Lung microvascular endothelial cell (primary cell): ENCODE measurements around the gene STK10. TPM values are rescaled to one million over a fixed set of nuclear protein-coding genes. Genes with fewer than 3 reads are reported as not detected.
A peak's percentile ranks its signal among the peaks of the same experiment; 100 is the strongest.
"Not testable (repeated sequence)": the region's sequence is repeated elsewhere in the genome, so short reads cannot be mapped to it uniquely, and the experiment has no call there.

Experiments used
- DNase-seq, 2 donors: peaks; one replicate each; pipeline versions ENCODE4 v3.0.0 to v3.0.0-alpha.2; 2010; ENCODE audit warnings: low read depth in 2 of 2
- total RNA-seq: library from RNA; depleted of rRNA; stranded (reverse); fragments of >200 nt; gene quantifications from 2 replicates; pipeline ENCODE4 v1.2.1, GENCODE V29; 2014

STK10 gene
- 27.2 and 30.0 TPM in 2 replicates for total RNA-seq

DNA sequence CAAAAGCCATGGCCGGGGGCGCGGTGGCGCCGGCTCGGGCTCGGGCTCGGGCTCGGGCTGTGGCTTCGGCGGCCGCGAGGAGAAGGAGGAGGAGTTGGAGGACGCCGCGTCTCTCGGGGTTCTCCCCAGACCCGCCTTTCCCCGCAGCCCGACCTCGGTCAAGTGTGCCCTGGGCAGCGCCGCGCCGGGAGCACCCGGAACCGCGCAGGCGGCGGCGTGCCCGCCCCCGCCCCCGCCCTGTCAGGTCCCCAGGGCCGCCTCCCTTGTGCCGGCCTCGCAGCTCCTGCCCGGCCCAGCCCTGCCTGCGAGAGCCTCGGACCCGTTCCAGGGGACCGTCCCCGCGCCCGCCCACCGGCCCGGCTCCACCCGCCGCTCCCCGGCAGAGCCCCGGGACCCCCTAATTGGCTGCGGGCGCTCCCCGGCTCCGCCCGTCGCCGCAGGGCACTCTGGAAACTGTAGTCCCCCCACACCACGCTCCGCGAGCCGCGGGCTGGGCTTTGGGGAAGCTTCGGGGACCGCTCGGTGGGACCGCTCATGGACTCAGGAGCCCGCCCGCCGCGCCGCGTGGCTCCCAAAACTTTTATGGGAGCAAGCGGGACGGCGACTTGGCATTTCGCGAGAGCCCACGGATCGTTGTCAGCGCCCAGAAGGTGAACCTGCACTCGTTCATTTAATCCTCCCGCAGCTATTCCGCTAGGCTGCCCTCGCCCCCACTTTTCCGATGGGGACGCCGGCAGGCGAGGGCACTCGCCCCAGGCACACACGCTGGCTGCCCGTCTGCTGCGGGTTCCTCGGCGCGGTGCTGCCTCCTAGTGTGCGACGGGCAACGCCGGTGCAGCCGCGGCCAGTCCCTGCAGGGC, at the start of gene STK10:
STK10 (minus strand) TSS at position 192 of the 860 bp plus-strand sequence; CDS start at position 10, 182 bp downstream.
- DNase-seq = peak; percentile 92 to 95

DNA sequence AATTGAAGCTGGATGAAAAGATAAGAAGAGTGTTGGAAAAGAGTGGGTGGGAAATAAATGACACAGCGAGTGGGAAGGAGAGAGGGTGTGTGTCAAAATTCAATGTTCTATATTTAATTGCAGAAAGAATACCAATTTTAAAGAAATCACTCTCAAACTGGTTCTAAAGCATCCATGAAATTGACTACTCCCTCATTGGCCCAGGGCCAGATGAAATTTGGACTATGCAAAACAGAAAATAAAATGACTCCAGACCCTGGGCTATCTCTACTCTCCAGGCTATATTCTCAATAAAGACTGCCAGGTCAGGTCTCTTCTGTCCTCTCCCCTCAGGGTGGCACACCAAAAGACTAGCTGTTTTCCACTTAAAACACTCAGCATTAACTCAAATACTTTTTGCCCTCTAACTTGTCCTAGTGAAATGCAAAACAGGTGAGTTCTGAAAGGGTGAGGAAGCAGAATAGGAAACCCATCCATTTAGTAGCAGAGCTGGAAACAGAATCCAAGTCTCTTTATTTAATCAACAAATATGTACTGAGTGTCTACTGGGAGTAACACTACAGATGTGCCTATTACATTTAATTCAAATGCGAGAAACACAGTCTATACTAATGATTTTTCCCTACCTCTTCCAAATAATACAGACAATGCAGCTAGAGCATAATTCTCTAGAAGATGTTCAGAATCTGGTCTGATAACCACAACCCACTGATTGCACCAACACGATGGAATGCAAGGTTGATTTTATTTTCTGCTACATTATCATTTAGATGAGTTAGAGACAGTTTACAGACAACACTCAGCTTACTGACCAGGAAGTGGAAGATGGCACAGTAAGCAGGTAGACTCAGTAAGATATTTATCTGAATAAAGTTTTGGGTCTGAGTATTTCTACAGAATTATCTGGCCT, 48.1 kb upstream of the STK10 start:
- no peak for DNase-seq

- peak in 1 of 2 donors; percentile 2 for DNase-seq
Observed at GRCh38 chr5:172235132-172235780, 47.2 kb upstream of the STK10 start.

DNA sequence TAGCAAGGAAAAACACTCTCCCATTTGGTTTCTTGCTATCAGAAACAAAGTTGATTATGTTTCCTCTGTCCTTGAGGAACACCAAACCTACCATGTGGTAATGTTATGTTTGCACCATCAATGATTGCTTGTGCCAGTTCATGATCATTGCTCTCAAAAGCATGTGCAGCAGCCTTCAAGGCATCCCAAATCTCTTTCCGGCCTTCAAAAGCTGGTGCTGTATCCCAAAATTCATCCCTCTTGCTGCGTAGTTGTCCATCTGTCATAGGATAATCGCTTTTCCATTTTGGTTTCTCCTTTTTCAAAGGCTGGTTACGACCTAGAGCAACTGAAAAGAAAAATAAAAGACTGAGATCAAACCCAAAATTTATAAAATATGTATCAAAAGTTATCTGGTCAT, 46.0 kb upstream of the STK10 start:
- no peak for DNase-seq

DNA sequence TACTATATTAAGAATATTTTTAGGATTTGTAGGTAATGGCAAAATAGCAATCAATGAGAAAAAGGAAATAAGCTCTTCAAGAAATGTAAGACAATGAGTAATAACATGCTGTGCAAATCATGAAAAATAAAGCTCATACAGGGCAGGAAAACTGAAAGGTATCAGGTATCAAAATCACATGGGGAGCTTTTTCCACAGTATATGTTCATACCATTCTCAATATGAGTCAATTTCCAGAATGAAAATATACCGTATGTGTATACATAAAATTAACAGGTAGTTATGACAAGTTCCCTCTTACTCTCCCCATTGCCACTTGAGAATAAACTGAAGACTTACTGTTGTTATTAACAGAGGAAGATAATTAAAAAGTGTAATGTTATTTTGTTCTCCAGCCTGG, 41.9 kb upstream of the STK10 start:
- DNase-seq = no peak

GRCh38 chr5:172224996-172225395, 37.0 kb upstream of the STK10 start:
- no peak for DNase-seq

DNA sequence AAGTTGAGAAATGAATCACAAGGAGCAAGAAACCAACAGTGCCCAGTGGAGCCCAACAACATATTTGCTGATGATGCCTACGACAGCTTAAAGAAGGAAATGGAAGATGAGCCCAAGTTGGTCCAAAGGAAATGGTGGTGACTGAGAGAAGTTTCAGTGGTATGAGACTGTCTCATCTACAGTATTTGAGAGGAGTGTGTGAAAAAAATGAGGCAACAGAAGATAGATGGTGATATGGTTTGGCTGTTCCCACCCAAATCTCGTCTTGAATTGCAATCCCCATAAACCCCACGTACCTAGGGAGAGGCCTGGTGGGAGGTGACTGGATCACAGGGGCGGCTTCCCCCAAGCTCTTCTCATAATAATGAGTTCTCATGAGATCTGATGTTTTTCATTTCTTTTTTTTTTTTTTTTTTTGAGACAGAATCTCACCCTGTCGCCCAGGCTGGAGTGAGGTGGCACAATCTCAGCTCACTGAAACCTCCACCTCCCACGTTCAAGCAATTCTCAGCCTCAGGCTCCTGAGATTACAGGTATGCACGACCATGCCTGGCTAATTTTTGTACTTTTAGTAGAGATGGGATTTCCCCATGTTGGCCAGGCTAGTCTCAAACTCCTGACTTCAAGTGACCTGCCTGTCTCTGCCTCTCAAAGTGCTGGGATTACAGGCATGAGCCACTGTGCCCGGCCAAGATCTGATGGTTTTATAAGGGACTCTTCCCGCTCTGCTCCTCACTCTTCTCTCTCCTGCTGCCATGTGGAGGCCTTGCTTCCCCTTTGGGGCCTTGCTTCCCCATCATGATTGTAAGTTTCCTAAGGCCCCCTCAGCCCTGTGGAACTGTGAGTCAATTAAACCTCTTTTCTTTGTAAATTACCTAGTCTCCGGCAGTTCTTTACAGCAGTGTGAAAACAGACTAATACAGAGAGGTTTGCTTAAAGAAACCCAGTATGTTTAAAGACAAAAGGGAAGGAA, 36.2 kb upstream of the STK10 start:
- DNase-seq = no peak

DNA sequence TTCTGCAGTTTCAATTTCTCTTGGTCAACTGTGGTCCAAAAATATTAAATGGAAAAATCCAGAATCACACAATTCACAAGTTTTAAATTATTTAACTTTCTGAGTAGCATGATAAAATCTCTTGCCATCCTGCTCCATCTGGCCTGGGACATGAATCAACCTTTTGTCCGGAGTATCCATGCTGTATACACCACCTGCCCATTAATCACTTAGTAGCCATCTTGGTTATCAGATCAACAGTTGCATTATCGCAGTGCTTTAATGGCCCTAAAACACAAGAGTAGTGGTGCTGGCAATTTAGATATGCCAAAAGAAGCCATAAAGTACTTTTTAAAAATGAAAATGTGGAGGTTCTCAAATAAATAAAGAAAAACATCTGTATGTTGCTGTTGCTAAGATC, 31.3 kb upstream of the STK10 start:
- DNase-seq = no peak

DNA sequence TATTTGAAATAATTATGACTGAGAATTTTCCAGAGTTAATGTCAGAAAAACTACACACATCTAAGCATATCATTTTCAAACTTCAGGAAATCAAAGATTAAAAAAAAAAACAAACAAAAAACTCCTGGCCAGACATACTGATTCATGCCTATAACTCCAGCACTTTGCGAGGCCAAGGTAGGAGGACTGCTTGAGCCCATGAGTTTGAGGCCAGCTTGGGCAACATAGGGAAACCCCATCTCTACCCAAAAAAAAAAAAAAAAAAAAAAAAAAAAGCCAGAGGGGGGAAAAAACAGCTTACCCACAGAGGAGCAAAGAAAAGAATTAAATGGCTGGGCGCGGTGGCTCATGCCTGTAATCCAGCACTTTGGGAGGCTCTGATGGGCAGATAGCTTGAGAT, 28.3 kb upstream of the STK10 start:
- no peak for DNase-seq

DNA sequence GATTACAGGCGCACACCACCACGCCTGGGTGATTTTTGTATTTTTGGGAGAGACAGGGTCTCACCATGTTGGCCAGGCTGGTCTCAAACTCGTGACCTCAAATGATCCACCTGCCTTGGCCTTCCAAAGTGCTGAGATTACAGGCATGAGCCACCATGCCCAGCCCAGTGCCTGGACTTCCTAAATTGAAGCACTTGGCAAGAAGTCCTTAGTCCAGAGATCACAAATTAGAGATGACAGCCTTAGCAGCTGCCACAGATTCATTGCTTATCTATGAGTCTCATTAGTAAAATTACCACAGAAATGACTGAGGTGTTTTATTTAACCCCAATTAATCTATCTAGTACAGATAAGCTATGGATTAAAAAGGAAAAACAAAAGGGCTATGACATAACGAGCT, 25.1 kb upstream of the STK10 start:
- no peak for DNase-seq

DNA sequence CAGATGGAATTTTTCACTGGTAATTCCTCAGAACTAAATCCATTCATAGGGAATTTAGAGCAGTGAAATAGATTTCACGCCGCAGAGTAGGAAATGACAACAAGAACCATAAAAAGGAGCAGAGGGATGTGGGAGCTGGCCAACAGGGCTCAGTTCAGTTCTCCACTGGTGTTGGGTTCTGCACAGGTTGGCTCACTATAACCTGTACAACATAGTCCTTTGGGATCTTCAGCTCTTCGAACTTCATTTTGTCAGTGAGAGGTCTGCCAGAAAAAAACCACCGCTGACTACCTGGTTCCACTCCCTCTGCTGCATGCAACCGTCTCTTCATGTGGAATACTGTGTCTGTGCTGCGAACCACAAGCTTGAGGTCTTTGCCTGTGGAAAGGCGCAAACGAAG, 23.7 kb upstream of the STK10 start:
- DNase-seq = no peak

- no peak for DNase-seq
Observed at GRCh38 chr5:172209714-172210113, 21.7 kb upstream of the STK10 start.

GRCh38 chr5:172207511-172207910, 19.5 kb upstream of the STK10 start:
- no peak for DNase-seq

DNA sequence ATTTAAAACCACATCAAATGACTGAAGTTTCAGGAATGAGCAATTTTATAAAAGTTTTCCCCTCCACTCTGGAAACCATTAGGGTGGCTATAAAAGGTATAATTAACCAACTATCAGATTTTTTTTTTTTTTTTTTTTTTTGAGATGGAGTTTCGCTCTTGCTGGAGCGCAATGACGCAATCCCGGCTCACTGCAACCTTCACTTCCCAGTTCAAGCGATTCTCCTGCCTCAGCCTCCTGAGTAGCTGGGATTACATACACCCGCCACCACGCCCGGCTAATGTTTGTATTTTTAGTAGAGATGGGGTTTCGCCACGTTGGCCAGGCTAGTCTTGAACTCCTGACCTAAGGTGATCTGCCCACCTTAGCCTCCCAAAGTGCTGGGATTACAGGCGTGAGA, 18.0 kb upstream of the STK10 start:
- DNase-seq = not testable (repeated sequence)

DNA sequence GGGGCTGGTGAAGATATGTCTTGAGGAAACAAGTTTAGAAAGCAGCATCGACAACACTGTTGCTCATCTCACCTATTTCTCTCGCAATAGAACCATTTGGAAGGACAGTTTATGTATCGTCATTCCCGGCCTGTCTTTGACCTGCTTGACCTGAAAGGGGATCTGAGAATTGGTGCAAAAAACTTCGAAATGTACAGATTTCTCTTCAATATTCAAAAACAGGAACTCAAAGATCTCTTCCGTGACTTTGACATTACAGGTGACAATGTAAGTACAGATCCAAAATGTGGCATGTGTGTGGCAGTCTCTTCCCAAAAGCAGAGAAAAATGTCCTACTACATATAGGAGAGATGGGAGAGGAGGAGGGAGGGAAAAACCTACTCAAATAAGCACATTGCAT, 12.5 kb upstream of the STK10 start:
- no peak for DNase-seq

GRCh38 chr5:172199446-172199845, 11.4 kb upstream of the STK10 start:
- DNase-seq = no peak

DNA sequence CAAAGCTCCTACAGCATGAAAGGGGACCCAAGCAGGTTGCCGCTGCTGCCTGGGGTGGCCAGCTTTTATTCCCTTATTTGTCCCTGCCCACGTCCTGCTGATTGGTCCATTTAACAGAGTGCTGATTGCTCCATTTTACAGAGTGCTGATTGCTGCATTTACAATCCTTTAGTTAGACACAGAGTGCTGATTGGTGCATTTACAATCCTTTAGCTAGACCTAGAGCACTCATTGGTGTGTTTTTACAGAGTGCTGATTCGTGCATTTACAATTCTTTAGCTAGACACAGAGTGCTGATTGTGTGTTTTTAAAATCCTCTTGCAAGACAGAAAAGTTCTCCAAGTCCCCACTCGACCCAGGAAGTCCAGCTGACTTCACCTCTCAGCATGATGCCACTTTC, 9.8 kb upstream of the STK10 start:
- not testable (repeated sequence) for DNase-seq

DNA sequence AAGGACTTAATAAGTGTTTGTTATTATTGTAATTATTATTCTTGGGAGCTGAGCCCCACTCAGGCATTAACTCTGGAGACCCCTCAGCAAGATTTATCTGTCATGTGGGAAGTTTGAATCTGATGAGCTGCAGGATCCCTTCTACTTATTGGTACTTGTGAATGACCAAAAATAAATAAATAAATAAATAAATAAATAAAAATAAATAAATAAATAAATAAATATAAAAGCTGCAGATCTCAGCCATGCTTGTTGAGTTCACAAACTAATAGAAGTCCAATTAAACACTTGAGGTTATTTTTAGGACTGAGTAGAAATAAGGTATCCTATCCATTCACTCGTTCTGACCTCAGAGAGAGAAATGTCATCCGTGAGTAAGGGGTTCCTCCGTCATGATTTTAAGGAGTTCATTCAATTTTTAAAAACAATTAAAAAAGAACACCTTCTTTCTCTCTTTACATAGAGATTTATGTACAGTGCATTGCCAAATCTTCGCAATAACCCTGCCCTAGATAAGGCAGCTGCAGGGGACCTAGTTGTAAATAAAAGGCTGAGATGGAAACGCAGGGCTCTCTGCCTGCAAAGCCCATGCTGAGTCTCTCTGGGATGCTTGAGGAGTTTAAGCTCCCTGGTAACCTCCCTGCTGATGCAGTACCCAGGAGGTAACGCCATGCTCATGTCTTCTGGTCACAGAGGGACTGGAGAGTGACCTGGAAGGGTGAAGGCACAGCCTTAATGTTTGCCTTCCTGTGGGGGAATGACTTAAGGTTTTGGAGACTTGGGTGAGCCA, 7.2 kb upstream of the STK10 start:
- DNase-seq = no peak

DNA sequence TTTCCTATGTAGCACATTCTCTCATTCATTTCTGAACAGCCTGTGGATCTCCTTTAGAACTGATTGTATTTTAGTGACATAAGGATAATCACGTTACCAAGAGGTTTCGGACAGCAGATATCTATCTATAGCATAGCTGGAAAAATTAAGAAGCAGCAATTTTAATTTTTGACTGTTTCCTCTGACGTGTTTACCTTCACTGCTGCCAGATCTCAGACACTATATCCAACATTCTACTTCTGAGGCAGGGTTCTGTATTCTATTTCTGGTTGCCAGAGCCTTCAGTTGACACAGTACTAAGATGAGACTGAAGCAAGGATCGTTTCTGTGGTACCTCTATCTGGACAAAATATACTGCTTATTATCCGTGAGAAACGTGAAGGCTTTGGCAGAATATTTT, 5.8 kb upstream of the STK10 start, which contains the start of gene EFCAB9:
EFCAB9 (plus strand) TSS at position 301 of the 400 bp plus-strand sequence; CDS start at position 302, 1 bp downstream.
- DNase-seq = no peak
